Endometrium (tissue), 2 donors: ENCODE results near the gene ASTN2.

Experiments used
- FAIRE-seq: peaks from 2 replicates; lab custom pipeline; 2012; peaks lifted over from hg19 to GRCh38; lab: Jason Lieb, UNC
- donor health status: control.
- donor health status: control.

Gene ASTN2

GRCh38 chr9:117249799-117250198 is 165.1 kb downstream of the ASTN2 start:
- no peak for FAIRE-seq

GRCh38 chr9:117247266-117247665 is 167.6 kb downstream of the ASTN2 start:
- no peak for FAIRE-seq

GRCh38 chr9:117245175-117245829 is 169.6 kb downstream of the ASTN2 start:
- no peak for FAIRE-seq

GRCh38 chr9:117242082-117242481 is 172.8 kb downstream of the ASTN2 start:
- no peak for FAIRE-seq

GRCh38 chr9:117239428-117239827 is 175.4 kb downstream of the ASTN2 start:
- no peak for FAIRE-seq

GRCh38 chr9:117234103-117234502 is 180.8 kb downstream of the ASTN2 start:
- no peak for FAIRE-seq

GRCh38 chr9:117233016-117233415 is 181.8 kb downstream of the ASTN2 start:
- FAIRE-seq: no peak

GRCh38 chr9:117232281-117232680 is 182.6 kb downstream of the ASTN2 start:
- FAIRE-seq: no peak

GRCh38 chr9:117231012-117231411 is 183.8 kb downstream of the ASTN2 start:
- FAIRE-seq: no peak

- no peak for FAIRE-seq
Measured at GRCh38 chr9:117224695-117225094, 190.2 kb downstream of the ASTN2 start.

- no peak for FAIRE-seq
Measured at GRCh38 chr9:117218951-117219350, 195.9 kb downstream of the ASTN2 start.

- FAIRE-seq: no peak
Measured at GRCh38 chr9:117214416-117214815, 200.4 kb downstream of the ASTN2 start.

GRCh38 chr9:117211280-117211679 is 203.6 kb downstream of the ASTN2 start:
- FAIRE-seq: no peak

- FAIRE-seq: no peak
Measured at GRCh38 chr9:117205806-117206205, 209.1 kb downstream of the ASTN2 start.

GRCh38 chr9:117204971-117205370 is 209.9 kb downstream of the ASTN2 start:
- FAIRE-seq: no peak

GRCh38 chr9:117191504-117192261 is 223.2 kb downstream of the ASTN2 start:
- FAIRE-seq: no peak

GRCh38 chr9:117189121-117189520 is 225.7 kb downstream of the ASTN2 start:
- no peak for FAIRE-seq

- no peak for FAIRE-seq
Measured at GRCh38 chr9:117188394-117188793, 226.5 kb downstream of the ASTN2 start.

- no peak for FAIRE-seq
Measured at GRCh38 chr9:117187498-117187897, 227.4 kb downstream of the ASTN2 start.

- no peak for FAIRE-seq
Measured at GRCh38 chr9:117184173-117184572, 230.7 kb downstream of the ASTN2 start.

GRCh38 chr9:117182046-117182445 is 232.8 kb downstream of the ASTN2 start:
- no peak for FAIRE-seq

- FAIRE-seq: no peak
Measured at GRCh38 chr9:117180896-117181445, 233.9 kb downstream of the ASTN2 start.

- FAIRE-seq: no peak
Measured at GRCh38 chr9:117178596-117179375, 236.1 kb downstream of the ASTN2 start.
